HepG2 (cell line): ENCODE results near the gene GDPGP1. TPM values are rescaled to one million over a fixed set of nuclear protein-coding genes. Genes with fewer than 3 reads are reported as not detected.

Experiments
- ATRX ChIP-seq: sonication (generic); formaldehyde crosslinking; IDR thresholded peaks from 2 replicates; pipeline ENCODE4 v1.4.0; 2020; ENCODE audit warnings: missing genetic modification reagents, borderline replicate concordance
- CEBPG ChIP-seq: IDR thresholded peaks from 2 replicates; pipeline ENCODE4 v1.6.1; 2016
- CTCF ChIP-seq: sonication (generic); formaldehyde crosslinking; IDR thresholded peaks from 2 replicates; pipeline ENCODE4 v1.5.0; 2020; ENCODE audit warnings: mild to moderate bottlenecking, missing genetic modification reagents, moderate library complexity
- FOXJ3 ChIP-seq: sonication (generic); formaldehyde crosslinking; IDR thresholded peaks from 2 replicates; pipeline ENCODE4 v1.4.0; 2020; ENCODE audit warnings: missing genetic modification reagents, mild to moderate bottlenecking, borderline replicate concordance
- GMEB1 ChIP-seq: sonication (generic); formaldehyde crosslinking; IDR thresholded peaks from 2 replicates; pipeline ENCODE4 v1.5.1; 2020; ENCODE audit warnings: missing genetic modification reagents, mild to moderate bottlenecking, borderline replicate concordance
- ISL2 ChIP-seq: sonication (generic); formaldehyde crosslinking; IDR thresholded peaks from 2 replicates; pipeline ENCODE4 v1.5.0; 2020; ENCODE audit warnings: missing genetic modification reagents
- KDM1A ChIP-seq: IDR thresholded peaks from 2 replicates; pipeline ENCODE4 v1.6.1; 2016; ENCODE audit warnings: missing compliant biosample characterization
- MEIS2 ChIP-seq: sonication (generic); formaldehyde crosslinking; IDR thresholded peaks from 2 replicates; pipeline ENCODE4 v1.9.0; 2021; ENCODE audit warnings: mild to moderate bottlenecking, missing genetic modification reagents
- PAWR ChIP-seq: sonication (generic); formaldehyde crosslinking; IDR thresholded peaks from 2 replicates; pipeline ENCODE4 v1.4.0; 2020; ENCODE audit warnings: missing genetic modification reagents, mild to moderate bottlenecking, borderline replicate concordance
- PHF21A ChIP-seq: sonication (generic); formaldehyde crosslinking; IDR thresholded peaks from 2 replicates; pipeline ENCODE4 v1.5.0; 2020; ENCODE audit warnings: mild to moderate bottlenecking, missing genetic modification reagents
- PITX1 ChIP-seq: sonication (generic); formaldehyde crosslinking; IDR thresholded peaks from 2 replicates; pipeline ENCODE4 v1.5.1; 2020; ENCODE audit warnings: mild to moderate bottlenecking, missing genetic modification reagents
- PRPF4 ChIP-seq: fragments of 200-400 bp; formaldehyde crosslinking; IDR thresholded peaks from 2 replicates; pipeline ENCODE4 v1.6.1; 2016; ENCODE audit warnings: low read length, low read depth; ENCODE audit not compliant: poor library complexity, severe bottlenecking
- REXO4 ChIP-seq: sonication (generic); formaldehyde crosslinking; IDR thresholded peaks from 2 replicates; pipeline ENCODE4 v1.8.0; 2022; ENCODE audit warnings: missing genetic modification reagents, mild to moderate bottlenecking, borderline replicate concordance
- ZBTB7A ChIP-seq: sonication (generic); formaldehyde crosslinking; IDR thresholded peaks from 2 replicates; pipeline ENCODE4 v1.8.0; 2022; ENCODE audit warnings: mild to moderate bottlenecking, missing genetic modification reagents
- ZMYM3 ChIP-seq: sonication (generic); formaldehyde crosslinking; IDR thresholded peaks from 2 replicates; pipeline ENCODE4 v1.5.1; 2020; ENCODE audit warnings: mild to moderate bottlenecking, missing genetic modification reagents
- ZNF24 ChIP-seq: fragments of 450-650 bp; IDR thresholded peaks from 2 replicates; pipeline ENCODE4 v1.6.1; 2017; ENCODE audit warnings: antibody characterized with exemption, mild to moderate bottlenecking
- ZNF251 ChIP-seq: sonication (generic); formaldehyde crosslinking; IDR thresholded peaks from 2 replicates; pipeline ENCODE4 v1.9.0; 2021; ENCODE audit warnings: mild to moderate bottlenecking, missing genetic modification reagents
- ZNF468 ChIP-seq: sonication (generic); formaldehyde crosslinking; IDR thresholded peaks from 2 replicates; pipeline ENCODE4 v1.8.0; 2022; ENCODE audit warnings: mild to moderate bottlenecking, moderate library complexity, missing genetic modification reagents
- ZNF788 ChIP-seq: sonication (generic); formaldehyde crosslinking; IDR thresholded peaks from 2 replicates; pipeline ENCODE4 v1.5.0; 2020; ENCODE audit warnings: mild to moderate bottlenecking, missing genetic modification reagents, borderline replicate concordance
- polyA plus RNA-seq, 8 experiments: library from polyadenylated mRNA; depleted of rRNA in 3 of 8; stranded (reverse) in 7 of 8; unstranded in 1 of 8; fragments of >200 nt; fragmentation: Illumina TruSeq in 4 of 8; extraction: Trizol in 4 of 8; gene quantifications; 2 replicates each; pipeline versions ENCODE4 v1.2.1 to v1.2.3, GENCODE V29; 2011 to 2016; ENCODE audit warnings: low read depth in 4 of 8, missing spikeins in 1 of 8, mixed read lengths in 1 of 8; ENCODE audit not compliant: insufficient read depth in 1 of 8
- total RNA-seq, 5 experiments: library from RNA; depleted of rRNA; stranded (reverse); fragments of >200 nt; fragmentation: Illumina TruSeq; extraction: Trizol; gene quantifications; 2 replicates each; pipeline ENCODE4 v1.2.3, GENCODE V29; 2016; ENCODE audit warnings: low read depth in 1 of 5
- TF ChIP-seq, protein P1 (sequence below): sonication (generic); formaldehyde crosslinking; IDR thresholded peaks from 2 replicates; pipeline ENCODE4 v1.4.0; 2020; ENCODE audit warnings: mild to moderate bottlenecking, missing genetic modification reagents, borderline replicate concordance
- TF ChIP-seq, protein P2 (sequence below): sonication (generic); formaldehyde crosslinking; conservative IDR thresholded peaks from 2 replicates; pipeline ENCODE4 v1.4.0; 2020; ENCODE audit warnings: mild to moderate bottlenecking, missing genetic modification reagents, moderate library complexity

The GDPGP1 gene
- total and polyA plus RNA-seq, 2 of the 13 experiments (the other 11 are each of a cell fraction or from before 2014, with no cell fraction given): 1.5 to 4.3 TPM

GRCh38 chr15:90265271-90266060, 31.5 kb downstream of the GDPGP1 start, which contains the start of gene NGRN (continued):
- TF ChIP-seq PITX1 (CRISPR knock-in tag) (peak; percentile 31), PAWR (CRISPR knock-in tag) (peak; percentile 49; the same call in 1 of the 2 replicates), GMEB1 (peak; percentile 78), ISL2 (CRISPR knock-in tag) (peak; percentile 67), ATRX (CRISPR knock-in tag) (no peak), CTCF (CRISPR knock-in tag) (no peak), PRPF4 (no peak), CEBPG (CRISPR knock-in tag) (peak; percentile 55; the same call in 1 of the 2 replicates), REXO4 (CRISPR knock-in tag) (no peak), ZMYM3 (CRISPR knock-in tag) (no peak), ZNF788 (CRISPR knock-in tag) (peak; percentile 63; the same call in 1 of the 2 replicates), ZNF24 (no peak), ZBTB7A (peak; percentile 50; the same call in 1 of the 2 replicates), ZNF251 (CRISPR knock-in tag) (no peak), ZNF468 (CRISPR knock-in tag) (no peak), MEIS2 (CRISPR knock-in tag) (no peak; the same call in 1 of the 2 replicates), FOXJ3 (CRISPR knock-in tag) (peak; percentile 62; the same call in 1 of the 2 replicates), KDM1A (CRISPR knock-in tag) (no peak), PHF21A (peak; percentile 71)
- TF ChIP-seq, protein P1, sequence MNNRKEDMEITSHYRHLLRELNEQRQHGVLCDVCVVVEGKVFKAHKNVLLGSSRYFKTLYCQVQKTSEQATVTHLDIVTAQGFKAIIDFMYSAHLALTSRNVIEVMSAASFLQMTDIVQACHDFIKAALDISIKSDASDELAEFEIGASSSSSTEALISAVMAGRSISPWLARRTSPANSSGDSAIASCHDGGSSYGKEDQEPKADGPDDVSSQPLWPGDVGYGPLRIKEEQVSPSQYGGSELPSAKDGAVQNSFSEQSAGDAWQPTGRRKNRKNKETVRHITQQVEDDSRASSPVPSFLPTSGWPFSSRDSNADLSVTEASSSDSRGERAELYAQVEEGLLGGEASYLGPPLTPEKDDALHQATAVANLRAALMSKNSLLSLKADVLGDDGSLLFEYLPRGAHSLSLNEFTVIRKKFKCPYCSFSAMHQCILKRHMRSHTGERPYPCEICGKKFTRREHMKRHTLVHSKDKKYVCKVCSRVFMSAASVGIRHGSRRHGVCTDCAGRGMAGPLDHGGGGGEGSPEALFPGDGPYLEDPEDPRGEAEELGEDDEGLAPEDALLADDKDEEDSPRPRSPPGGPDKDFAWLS (CRISPR knock-in tag): no peak
- TF ChIP-seq, protein P2, sequence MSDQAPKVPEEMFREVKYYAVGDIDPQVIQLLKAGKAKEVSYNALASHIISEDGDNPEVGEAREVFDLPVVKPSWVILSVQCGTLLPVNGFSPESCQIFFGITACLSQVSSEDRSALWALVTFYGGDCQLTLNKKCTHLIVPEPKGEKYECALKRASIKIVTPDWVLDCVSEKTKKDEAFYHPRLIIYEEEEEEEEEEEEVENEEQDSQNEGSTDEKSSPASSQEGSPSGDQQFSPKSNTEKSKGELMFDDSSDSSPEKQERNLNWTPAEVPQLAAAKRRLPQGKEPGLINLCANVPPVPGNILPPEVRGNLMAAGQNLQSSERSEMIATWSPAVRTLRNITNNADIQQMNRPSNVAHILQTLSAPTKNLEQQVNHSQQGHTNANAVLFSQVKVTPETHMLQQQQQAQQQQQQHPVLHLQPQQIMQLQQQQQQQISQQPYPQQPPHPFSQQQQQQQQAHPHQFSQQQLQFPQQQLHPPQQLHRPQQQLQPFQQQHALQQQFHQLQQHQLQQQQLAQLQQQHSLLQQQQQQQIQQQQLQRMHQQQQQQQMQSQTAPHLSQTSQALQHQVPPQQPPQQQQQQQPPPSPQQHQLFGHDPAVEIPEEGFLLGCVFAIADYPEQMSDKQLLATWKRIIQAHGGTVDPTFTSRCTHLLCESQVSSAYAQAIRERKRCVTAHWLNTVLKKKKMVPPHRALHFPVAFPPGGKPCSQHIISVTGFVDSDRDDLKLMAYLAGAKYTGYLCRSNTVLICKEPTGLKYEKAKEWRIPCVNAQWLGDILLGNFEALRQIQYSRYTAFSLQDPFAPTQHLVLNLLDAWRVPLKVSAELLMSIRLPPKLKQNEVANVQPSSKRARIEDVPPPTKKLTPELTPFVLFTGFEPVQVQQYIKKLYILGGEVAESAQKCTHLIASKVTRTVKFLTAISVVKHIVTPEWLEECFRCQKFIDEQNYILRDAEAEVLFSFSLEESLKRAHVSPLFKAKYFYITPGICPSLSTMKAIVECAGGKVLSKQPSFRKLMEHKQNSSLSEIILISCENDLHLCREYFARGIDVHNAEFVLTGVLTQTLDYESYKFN (CRISPR knock-in tag): 0 out of 2 replicates have a peak, but pooled peaks have one; percentile 34
